Hepatocyte (in vitro differentiated cells): ENCODE measurements around the gene CD2. TPM values are rescaled to one million over a fixed set of nuclear protein-coding genes. Genes with fewer than 3 reads are reported as not detected.

Experiments
- DNase-seq: peaks from one replicate; pipeline ENCODE4 v3.0.0-alpha.2; 2016; ENCODE audit warnings: low spot score
- H2AFZ ChIP-seq: fragments of 200-600 bp; sonication (generic); 2 replicates; pipeline ENCODE4 v1.6.0; 2016; ENCODE audit warnings: antibody characterized with exemption, mild to moderate bottlenecking
- H3K27ac ChIP-seq: fragments of 200-600 bp; sonication (generic); 2 replicates; pipeline ENCODE4 v1.5.1; 2016; ENCODE audit warnings: mild to moderate bottlenecking
- H3K27me3 ChIP-seq: fragments of 200-600 bp; sonication (generic); 2 replicates; pipeline ENCODE4 v1.6.1; 2016
- H3K36me3 ChIP-seq: fragments of 200-600 bp; sonication (generic); replicated peaks from 2 replicates; pipeline ENCODE4 v1.5.1; 2016; ENCODE audit warnings: low read depth; ENCODE audit not compliant: insufficient read depth
- H3K4me1 ChIP-seq: fragments of 200-600 bp; sonication (generic); 2 replicates; pipeline ENCODE4 v1.5.1; 2016; ENCODE audit warnings: mild to moderate bottlenecking, moderate library complexity; ENCODE audit not compliant: insufficient read depth
- H3K4me2 ChIP-seq: fragments of 200-600 bp; sonication (generic); 2 replicates; pipeline ENCODE4 v1.6.0; 2016
- H3K4me3 ChIP-seq: fragments of 200-600 bp; sonication (generic); 2 replicates; pipeline ENCODE4 v1.5.1; 2016; ENCODE audit warnings: mild to moderate bottlenecking
- H3K79me2 ChIP-seq: fragments of 200-600 bp; sonication (generic); 2 replicates; pipeline ENCODE4 v1.6.0; 2017; ENCODE audit warnings: mild to moderate bottlenecking
- H3K9me2 ChIP-seq: fragments of 200-600 bp; sonication (generic); replicated peaks from 2 replicates; pipeline ENCODE4 v1.6.0; 2017; ENCODE audit warnings: mild to moderate bottlenecking; ENCODE audit not compliant: insufficient read depth
- H3K9me3 ChIP-seq: fragments of 200-600 bp; sonication (generic); 2 replicates; pipeline ENCODE4 v1.5.1; 2016; ENCODE audit warnings: low read depth, mild to moderate bottlenecking
- H4K20me1 ChIP-seq: fragments of 200-600 bp; sonication (generic); 2 replicates; pipeline ENCODE4 v1.6.0; 2016; ENCODE audit warnings: mild to moderate bottlenecking; ENCODE audit not compliant: insufficient read depth, poor library complexity, severe bottlenecking
- CTCF ChIP-seq: fragments of 200-600 bp; sonication (generic); IDR thresholded peaks from 2 replicates; pipeline ENCODE4 v1.5.1; 2016; ENCODE audit warnings: antibody characterized with exemption, mild to moderate bottlenecking; ENCODE audit not compliant: poor library complexity
- EZH2 ChIP-seq: fragments of 200-600 bp; sonication (generic); IDR thresholded peaks from 2 replicates; pipeline ENCODE4 v1.6.1; 2016; ENCODE audit warnings: antibody characterized with exemption, mild to moderate bottlenecking, borderline replicate concordance
- EZH2phosphoT487 ChIP-seq: fragments of 200-600 bp; sonication (generic); IDR thresholded peaks from one replicate; pipeline ENCODE4 v1.6.1; 2018; ENCODE audit warnings: antibody characterized with exemption, mild to moderate bottlenecking, low read depth, moderate library complexity; ENCODE audit not compliant: unreplicated experiment, severe bottlenecking
- WGBS: methylation state at CpG from one replicate; pipeline ENCODE4 v1.1.6; 2016; ENCODE audit warnings: low lambda C conversion rate; ENCODE audit errors: missing lambda C conversion rate; 5-methylcytosine and 5-hydroxymethylcytosine counted together
- polyA plus RNA-seq: library from polyadenylated mRNA; unstranded; fragments of >200 nt; fragmentation: Nextera tagmentation; extraction: Ambion mirVana; gene quantifications from 2 replicates; pipeline ENCODE4 v1.2.1, GENCODE V29; 2016
- total RNA-seq: library from RNA; depleted of rRNA; stranded (reverse); fragments of >200 nt; gene quantifications from 2 replicates; pipeline ENCODE4 v1.2.3, GENCODE V29; 2014

CD2 gene
- total and polyA plus RNA-seq, 2 experiments from 2014 or later = 0.08 to 0.13 TPM

GRCh38 chr1:116708255-116708900 lies 45.9 kb upstream of the CD2 start:
- no peak for TF ChIP-seq CTCF
- no peak for TF ChIP-seq EZH2
- no peak for TF ChIP-seq EZH2phosphoT487
- Histone ChIP-seq H3K27me3 (no peaks in the 10 kb centered on the region), H3K9me3 (no peaks in the 10 kb centered on the region), H4K20me1 (no peaks in the 10 kb centered on the region), H2AFZ (no peak overlapping the region), H3K4me2 (no peak overlapping the region), H3K27ac (no peak overlapping the region), H3K9me2 (no peaks in the 10 kb centered on the region), H3K79me2 (no peaks in the 10 kb centered on the region), H3K36me3 (no peaks in the 10 kb centered on the region), H3K4me1 (peaks cover 16% of the 10 kb centered on the region), H3K4me3 (no peak overlapping the region)
- DNase-seq = no peak
- WGBS = 66% methylated on average over 6 of the region's 6 CpGs

- Histone ChIP-seq H3K4me3 (no peak overlapping the region), H3K4me1 (peaks cover 16% of the 10 kb centered on the region), H2AFZ (no peak overlapping the region), H3K79me2 (no peaks in the 10 kb centered on the region), H4K20me1 (no peaks in the 10 kb centered on the region), H3K36me3 (no peaks in the 10 kb centered on the region), H3K27me3 (no peaks in the 10 kb centered on the region), H3K4me2 (no peak overlapping the region), H3K9me3 (no peaks in the 10 kb centered on the region), H3K27ac (no peak overlapping the region), H3K9me2 (no peaks in the 10 kb centered on the region)
- no peak for TF ChIP-seq EZH2
- TF ChIP-seq CTCF = no peak
- no peak for TF ChIP-seq EZH2phosphoT487
- no peak for DNase-seq
- 93% methylated on average over 7 of the region's 7 CpGs for WGBS
Measured at GRCh38 chr1:116709666-116710167, 44.5 kb upstream of the CD2 start.

- DNase-seq = no peak
- Histone ChIP-seq H4K20me1 (no peaks in the 10 kb centered on the region), H3K4me2 (no peak overlapping the region), H2AFZ (no peak overlapping the region), H3K4me3 (no peak overlapping the region), H3K9me2 (no peaks in the 10 kb centered on the region), H3K9me3 (no peaks in the 10 kb centered on the region), H3K79me2 (no peaks in the 10 kb centered on the region), H3K36me3 (no peaks in the 10 kb centered on the region), H3K27ac (peak overlapping the region; percentile 44), H3K27me3 (no peaks in the 10 kb centered on the region), H3K4me1 (peaks cover 16% of the 10 kb centered on the region)
- TF ChIP-seq EZH2 (no peak), CTCF (no peak), EZH2phosphoT487 (no peak)
- 51% methylated on average over 2 of the region's 2 CpGs for WGBS
Measured at GRCh38 chr1:116710420-116711262, 43.6 kb upstream of the CD2 start.
